ENCODE data around the gene ELOVL7.

- TF ChIP-seq CTCF (IDR thresholded peaks at IDR 0.05; ENCODE audit: low read depth, low read length, missing input control) (no peak), RAD21 (IDR thresholded peaks at IDR 0.05) (no peak), EGR1 (IDR thresholded peaks at IDR 0.05; ENCODE audit: low read depth in 2 of 2) (no peak), FOXA2 (IDR thresholded peaks at IDR 0.05) (no peak), GABPA (IDR thresholded peaks at IDR 0.05 in 1 of 2, conservative IDR thresholded peaks at IDR 0.05 in 1 of 2) (no peak), FOXA1 (IDR thresholded peaks at IDR 0.05) (no peak)
Observed at GRCh38 chr5:60835554-60835953, 8.5 kb downstream of the ELOVL7 start.
